Stimulated activated naive CD8-positive, alpha-beta T cell treated with anti-CD3 and anti-CD28 coated beads, Interleukin-15, amount 100 ng/mL, for 72 hours (primary cell): Measurements from ENCODE around the gene XIRP2.

Experiments
- ATAC-seq: fragments of 150-1000 bp; cut with Tn5 transposase; 2 replicates; pipeline ENCODE4 v1.10.0; 2021; ENCODE audit warnings: mild to moderate bottlenecking, moderate library complexity
- DNase-seq, 2 donors: peaks; one replicate each; pipeline ENCODE4 v3.0.0; 2021 to 2022
- H3K27ac Mint-ChIP-seq, 2 donors: one replicate each; pipeline ENCODE4 v1.8.0; 2022; ENCODE audit warnings: mild to moderate bottlenecking in 2 of 2, mixed read lengths in 2 of 2, moderate library complexity in 2 of 2
- H3K27me3 Mint-ChIP-seq: one replicate; pipeline ENCODE4 v1.8.0; 2022; ENCODE audit warnings: mixed read lengths
- H3K4me1 Mint-ChIP-seq: one replicate; pipeline ENCODE4 v1.8.0; 2022; ENCODE audit warnings: mild to moderate bottlenecking, mixed read lengths
- H3K4me3 Mint-ChIP-seq, 2 donors: one replicate each; pipeline ENCODE4 v1.8.0; 2022; ENCODE audit warnings: mild to moderate bottlenecking in 2 of 2, mixed read lengths in 2 of 2, moderate library complexity in 1 of 2
- H3K9me3 Mint-ChIP-seq, 2 donors: one replicate each; pipeline ENCODE4 v1.8.0; 2022; ENCODE audit warnings: mixed read lengths in 2 of 2

XIRP2 gene

GRCh38 chr2:166888180-166888579 is at the start of gene XIRP2:
Gene XIRP2, plus strand, starts transcription at chr2:166888480. Its CDS starts 15,003 bp downstream, at chr2:166903483.
- H3K4me3 Mint-ChIP-seq, result no peak within 1 kb of the TSS
- no peaks in the 10 kb centered on the region for H3K4me1 Mint-ChIP-seq
- ATAC-seq (no peak), DNase-seq (no peak)
- no peaks in the 10 kb centered on the region for H3K9me3 Mint-ChIP-seq
- no peaks in the 10 kb centered on the region for H3K27me3 Mint-ChIP-seq
- H3K27ac Mint-ChIP-seq, result no peak within 1 kb of the TSS

- peaks cover 0 to under 1% of the 10 kb centered on the region in 2 donors for H3K9me3 Mint-ChIP-seq
- no peak for ATAC-seq
- H3K27me3 Mint-ChIP-seq, result no peaks in the 10 kb centered on the region
- no peak overlapping the region for H3K4me3 Mint-ChIP-seq
- DNase-seq, result no peak
- no peaks in the 10 kb centered on the region for H3K4me1 Mint-ChIP-seq
- H3K27ac Mint-ChIP-seq, result peak overlapping the region in 1 of 2 donors; percentile 49
Observed at GRCh38 chr2:166841152-166841551, 47.1 kb upstream of the XIRP2 start.

GRCh38 chr2:166841679-166842078 is 46.6 kb upstream of the XIRP2 start:
- Mint-ChIP-seq H3K27ac (no peak overlapping the region), H3K4me1 (no peaks in the 10 kb centered on the region), H3K27me3 (no peaks in the 10 kb centered on the region), H3K4me3 (no peak overlapping the region), H3K9me3 (peaks cover 0 to 6% of the 10 kb centered on the region in 2 donors)
- ATAC-seq, result no peak
- no peak for DNase-seq

- no peak for DNase-seq
- no peak overlapping the region for H3K27ac Mint-ChIP-seq
- H3K4me3 Mint-ChIP-seq, result no peak overlapping the region
- H3K9me3 Mint-ChIP-seq, result peaks cover 0 to 16% of the 10 kb centered on the region in 2 donors
- ATAC-seq, result no peak
- H3K27me3 Mint-ChIP-seq, result no peaks in the 10 kb centered on the region
- H3K4me1 Mint-ChIP-seq, result no peaks in the 10 kb centered on the region
Observed at GRCh38 chr2:166844111-166844510, 44.2 kb upstream of the XIRP2 start.

- no peaks in the 10 kb centered on the region for H3K4me1 Mint-ChIP-seq
- no peak overlapping the region for H3K27ac Mint-ChIP-seq
- no peak overlapping the region for H3K4me3 Mint-ChIP-seq
- ATAC-seq (no peak), DNase-seq (no peak)
- H3K9me3 Mint-ChIP-seq, result no peaks in the 10 kb centered on the region
- no peaks in the 10 kb centered on the region for H3K27me3 Mint-ChIP-seq
Observed at GRCh38 chr2:166862468-166863132, 25.7 kb upstream of the XIRP2 start.

GRCh38 chr2:166867874-166868514 is 20.3 kb upstream of the XIRP2 start:
- DNase-seq (no peak), ATAC-seq (no peak)
- no peaks in the 10 kb centered on the region for H3K27me3 Mint-ChIP-seq
- H3K4me3 Mint-ChIP-seq, result no peak overlapping the region
- no peaks in the 10 kb centered on the region for H3K9me3 Mint-ChIP-seq
- H3K27ac Mint-ChIP-seq, result no peak overlapping the region
- no peaks in the 10 kb centered on the region for H3K4me1 Mint-ChIP-seq

GRCh38 chr2:166870346-166870745 is 17.9 kb upstream of the XIRP2 start:
- Mint-ChIP-seq H3K27me3 (no peaks in the 10 kb centered on the region), H3K27ac (no peak overlapping the region), H3K4me3 (no peak overlapping the region), H3K4me1 (no peaks in the 10 kb centered on the region), H3K9me3 (no peaks in the 10 kb centered on the region)
- no peak for DNase-seq
- ATAC-seq, result no peak

- DNase-seq, result no peak
- Mint-ChIP-seq H3K4me3 (no peak overlapping the region), H3K9me3 (no peaks in the 10 kb centered on the region), H3K27me3 (no peaks in the 10 kb centered on the region), H3K27ac (no peak overlapping the region), H3K4me1 (no peaks in the 10 kb centered on the region)
- no peak for ATAC-seq
Observed at GRCh38 chr2:166881177-166881576, 7.1 kb upstream of the XIRP2 start.

- no peak overlapping the region for H3K4me3 Mint-ChIP-seq
- ATAC-seq (no peak), DNase-seq (no peak)
- H3K9me3 Mint-ChIP-seq, result no peaks in the 10 kb centered on the region
- no peaks in the 10 kb centered on the region for H3K4me1 Mint-ChIP-seq
- H3K27ac Mint-ChIP-seq, result no peak overlapping the region
- H3K27me3 Mint-ChIP-seq, result no peaks in the 10 kb centered on the region
Observed at GRCh38 chr2:166882851-166883250, 5.4 kb upstream of the XIRP2 start.

GRCh38 chr2:166891727-166892126 is 3.4 kb downstream of the XIRP2 start:
- Mint-ChIP-seq H3K27me3 (no peaks in the 10 kb centered on the region), H3K27ac (no peak overlapping the region), H3K4me1 (no peaks in the 10 kb centered on the region), H3K4me3 (no peak overlapping the region), H3K9me3 (no peaks in the 10 kb centered on the region)
- ATAC-seq, result no peak
- no peak for DNase-seq

- DNase-seq (no peak), ATAC-seq (no peak)
- H3K4me1 Mint-ChIP-seq, result no peaks in the 10 kb centered on the region
- H3K4me3 Mint-ChIP-seq, result no peak overlapping the region
- H3K27ac Mint-ChIP-seq, result no peak overlapping the region
- H3K27me3 Mint-ChIP-seq, result no peaks in the 10 kb centered on the region
- no peaks in the 10 kb centered on the region for H3K9me3 Mint-ChIP-seq
Observed at GRCh38 chr2:166892397-166892796, 4.1 kb downstream of the XIRP2 start.

- no peak for ATAC-seq
- no peak overlapping the region for H3K4me3 Mint-ChIP-seq
- no peaks in the 10 kb centered on the region for H3K27me3 Mint-ChIP-seq
Observed at GRCh38 chr2:166895243-166895642, 7.0 kb downstream of the XIRP2 start.

GRCh38 chr2:166897666-166898065 is 9.4 kb downstream of the XIRP2 start:
- no peaks in the 10 kb centered on the region for H3K4me1 Mint-ChIP-seq
- DNase-seq, result no peak
- ATAC-seq, result peak; percentile 54
- no peak overlapping the region for H3K4me3 Mint-ChIP-seq
- no peaks in the 10 kb centered on the region for H3K27me3 Mint-ChIP-seq
- no peaks in the 10 kb centered on the region for H3K9me3 Mint-ChIP-seq
- H3K27ac Mint-ChIP-seq, result no peak overlapping the region

More at GRCh38 chr2:166895243-166895642, 7.0 kb downstream of the XIRP2 start:
- no peak for DNase-seq
- H3K4me1 Mint-ChIP-seq, result no peaks in the 10 kb centered on the region
- H3K27ac Mint-ChIP-seq, result no peak overlapping the region
- no peaks in the 10 kb centered on the region for H3K9me3 Mint-ChIP-seq

GRCh38 chr2:166899676-166900075 is 11.4 kb downstream of the XIRP2 start:
- no peaks in the 10 kb centered on the region for H3K27me3 Mint-ChIP-seq
- H3K4me3 Mint-ChIP-seq, result no peak overlapping the region
- no peaks in the 10 kb centered on the region for H3K4me1 Mint-ChIP-seq
- DNase-seq (no peak), ATAC-seq (no peak)
- H3K27ac Mint-ChIP-seq, result no peak overlapping the region
- no peaks in the 10 kb centered on the region for H3K9me3 Mint-ChIP-seq

- H3K27ac Mint-ChIP-seq, result no peak overlapping the region
- no peak overlapping the region for H3K4me3 Mint-ChIP-seq
- ATAC-seq, result no peak
- H3K27me3 Mint-ChIP-seq, result no peaks in the 10 kb centered on the region
- H3K4me1 Mint-ChIP-seq, result no peaks in the 10 kb centered on the region
- no peaks in the 10 kb centered on the region for H3K9me3 Mint-ChIP-seq
- no peak for DNase-seq
Observed at GRCh38 chr2:166900700-166901099, 12.4 kb downstream of the XIRP2 start.

- no peaks in the 10 kb centered on the region for H3K4me1 Mint-ChIP-seq
- no peak overlapping the region for H3K4me3 Mint-ChIP-seq
- DNase-seq, result no peak
- no peaks in the 10 kb centered on the region for H3K9me3 Mint-ChIP-seq
- no peaks in the 10 kb centered on the region for H3K27me3 Mint-ChIP-seq
- H3K27ac Mint-ChIP-seq, result no peak overlapping the region
- ATAC-seq, result no peak
Observed at GRCh38 chr2:166901336-166901735, 13.1 kb downstream of the XIRP2 start.

GRCh38 chr2:166916987-166917386 is 28.7 kb downstream of the XIRP2 start:
- H3K27me3 Mint-ChIP-seq, result no peaks in the 10 kb centered on the region
- peaks cover 4 to 6% of the 10 kb centered on the region in 2 donors for H3K9me3 Mint-ChIP-seq
- H3K4me1 Mint-ChIP-seq, result no peaks in the 10 kb centered on the region
- ATAC-seq, result no peak
- DNase-seq, result no peak
- H3K27ac Mint-ChIP-seq, result no peak overlapping the region
- no peak overlapping the region for H3K4me3 Mint-ChIP-seq
